ENCODE data around the gene CCDC12. TPM values are rescaled to one million over a fixed set of nuclear protein-coding genes. Genes with fewer than 3 reads are reported as not detected.

Gene CCDC12
- total RNA-seq, 2 donors from 2014 or later = 46.7 to 47.8 TPM

DNA sequence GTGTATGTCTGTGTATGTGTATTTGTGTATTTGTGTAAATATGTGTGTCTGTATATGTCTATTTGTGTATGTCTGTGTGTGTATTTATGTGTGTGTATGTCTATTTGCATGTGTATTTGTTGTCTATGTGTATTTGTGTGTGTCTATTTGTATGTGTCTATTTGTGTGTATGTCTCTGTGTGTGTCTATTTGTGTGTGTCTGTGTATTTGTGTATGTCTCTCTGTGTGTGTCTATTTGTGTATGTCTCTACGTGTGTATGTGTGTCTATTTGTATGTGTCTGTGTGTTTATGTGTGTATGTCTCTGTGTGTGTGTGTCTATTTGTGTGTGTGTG lies 68.6 kb downstream of the CCDC12 start:
- H3K9me3 ChIP-seq (ENCODE audit: control insufficient read depth, low read length) = no peaks in the 10 kb centered on the region
- TF ChIP-seq, protein P1, sequence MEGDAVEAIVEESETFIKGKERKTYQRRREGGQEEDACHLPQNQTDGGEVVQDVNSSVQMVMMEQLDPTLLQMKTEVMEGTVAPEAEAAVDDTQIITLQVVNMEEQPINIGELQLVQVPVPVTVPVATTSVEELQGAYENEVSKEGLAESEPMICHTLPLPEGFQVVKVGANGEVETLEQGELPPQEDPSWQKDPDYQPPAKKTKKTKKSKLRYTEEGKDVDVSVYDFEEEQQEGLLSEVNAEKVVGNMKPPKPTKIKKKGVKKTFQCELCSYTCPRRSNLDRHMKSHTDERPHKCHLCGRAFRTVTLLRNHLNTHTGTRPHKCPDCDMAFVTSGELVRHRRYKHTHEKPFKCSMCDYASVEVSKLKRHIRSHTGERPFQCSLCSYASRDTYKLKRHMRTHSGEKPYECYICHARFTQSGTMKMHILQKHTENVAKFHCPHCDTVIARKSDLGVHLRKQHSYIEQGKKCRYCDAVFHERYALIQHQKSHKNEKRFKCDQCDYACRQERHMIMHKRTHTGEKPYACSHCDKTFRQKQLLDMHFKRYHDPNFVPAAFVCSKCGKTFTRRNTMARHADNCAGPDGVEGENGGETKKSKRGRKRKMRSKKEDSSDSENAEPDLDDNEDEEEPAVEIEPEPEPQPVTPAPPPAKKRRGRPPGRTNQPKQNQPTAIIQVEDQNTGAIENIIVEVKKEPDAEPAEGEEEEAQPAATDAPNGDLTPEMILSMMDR (conservative IDR thresholded peaks at IDR 0.05) = no peak
- WGBS, 2 experiments (ENCODE audit: insufficient coverage in 1 of 2, insufficient read length in 1 of 2) = 73% methylated on average over 1 of the region's 1 CpG; no CpG with 5 or more reads in 1 of the 2 experiments
- no peak overlapping the region for H3K9ac ChIP-seq (ENCODE audit: extremely low read depth, low read length, poor library complexity, severe bottlenecking)
- H3K27ac Mint-ChIP-seq = no peak overlapping the region
- H3K27ac ChIP-seq (ENCODE audit: low read depth, low read length) = no peak overlapping the region
- no peaks in the 10 kb centered on the region for H3K36me3 ChIP-seq (ENCODE audit: control insufficient read depth, insufficient read depth, low read length)
- H3K27me3 Mint-ChIP-seq (ENCODE audit: insufficient read depth) = no peaks in the 10 kb centered on the region
- no peaks in the 10 kb centered on the region for H3K4me1 Mint-ChIP-seq
- H3K27me3 ChIP-seq (ENCODE audit: control insufficient read depth, insufficient read depth, low read length, poor library complexity, severe bottlenecking) = no peaks in the 10 kb centered on the region
- no peaks in the 10 kb centered on the region for H3K9me3 Mint-ChIP-seq
- DNase-seq = no peak
- H3K4me3 Mint-ChIP-seq = no peak overlapping the region
- H3K4me1 ChIP-seq (ENCODE audit: control insufficient read depth, insufficient read depth, low read length) = no peaks in the 10 kb centered on the region
- no peak overlapping the region for H3K4me3 ChIP-seq (ENCODE audit: low read length)
- H3K36me3 Mint-ChIP-seq (ENCODE audit: low read depth) = no peaks in the 10 kb centered on the region

DNA sequence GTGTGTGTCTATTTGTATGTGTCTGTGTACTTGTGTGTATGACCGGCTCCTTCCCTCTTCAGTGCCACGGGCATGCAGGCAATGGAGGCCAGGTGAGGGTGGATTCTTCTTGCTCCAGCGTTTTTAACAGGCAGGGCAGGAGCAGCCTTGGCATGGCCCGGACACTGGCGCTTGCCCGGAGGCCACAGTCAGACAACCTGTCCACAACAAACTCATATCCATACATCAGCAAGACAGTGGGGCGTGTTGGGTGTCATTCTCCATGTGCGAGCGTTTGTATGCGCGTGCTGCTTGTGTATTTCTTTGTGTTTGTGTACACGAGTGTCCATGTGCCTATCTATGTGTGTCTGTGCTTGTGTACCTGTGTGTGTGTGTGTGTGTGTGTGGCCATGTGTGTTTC lies 69.3 kb downstream of the CCDC12 start:
- 83 to 100% methylated on average over 1 to 12 of the region's 12 CpGs for WGBS, 2 experiments (ENCODE audit: insufficient coverage in 1 of 2, insufficient read length in 1 of 2)
- Histone ChIP-seq H3K9ac (ENCODE audit: extremely low read depth, low read length, poor library complexity, severe bottlenecking) (no peak overlapping the region), H3K4me1 (ENCODE audit: control insufficient read depth, insufficient read depth, low read length) (no peaks in the 10 kb centered on the region), H3K27me3 (ENCODE audit: control insufficient read depth, insufficient read depth, low read length, poor library complexity, severe bottlenecking) (no peaks in the 10 kb centered on the region), H3K4me3 (ENCODE audit: low read length) (no peak overlapping the region), H3K9me3 (ENCODE audit: control insufficient read depth, low read length) (no peaks in the 10 kb centered on the region), H3K27ac (ENCODE audit: low read depth, low read length) (no peak overlapping the region), H3K36me3 (ENCODE audit: control insufficient read depth, insufficient read depth, low read length) (no peaks in the 10 kb centered on the region)
- Mint-ChIP-seq H3K27ac (no peak overlapping the region), H3K36me3 (ENCODE audit: low read depth) (no peaks in the 10 kb centered on the region), H3K4me3 (no peak overlapping the region), H3K4me1 (no peaks in the 10 kb centered on the region), H3K27me3 (ENCODE audit: insufficient read depth) (no peaks in the 10 kb centered on the region), H3K9me3 (no peaks in the 10 kb centered on the region)
- TF ChIP-seq, protein P1 (conservative IDR thresholded peaks at IDR 0.05) = no peak
- DNase-seq = no peak

DNA sequence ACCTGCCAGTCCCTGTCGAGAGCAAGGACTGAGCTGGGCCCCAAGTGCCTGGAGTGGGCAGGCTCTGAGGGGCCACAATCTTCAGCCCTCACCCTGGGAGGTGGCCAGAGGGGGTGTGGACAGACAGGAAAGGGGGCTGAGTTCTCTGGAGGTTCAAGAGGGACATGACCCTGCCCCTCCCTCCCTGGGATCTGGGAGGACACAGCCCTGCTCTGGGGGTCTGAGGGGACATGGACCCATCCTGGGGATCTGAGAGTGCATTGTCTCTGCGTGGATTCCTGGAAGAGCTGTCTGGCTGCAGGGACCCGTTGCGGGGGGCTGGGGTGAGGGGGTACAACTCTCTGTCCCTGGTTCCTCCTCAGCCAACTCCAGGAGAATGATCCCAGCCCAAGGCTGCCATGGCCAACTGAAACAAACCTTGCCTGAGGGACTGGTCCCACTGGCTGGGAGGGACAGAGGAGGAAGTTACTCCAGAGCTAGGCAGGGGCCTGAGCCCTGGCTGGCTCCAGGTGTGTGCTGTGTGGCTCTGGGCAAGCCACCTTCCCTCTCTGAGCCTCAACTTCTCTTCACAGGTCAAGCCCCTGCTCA lies 70.0 kb downstream of the CCDC12 start:
- Mint-ChIP-seq H3K27ac (no peak overlapping the region), H3K4me3 (no peak overlapping the region), H3K4me1 (no peaks in the 10 kb centered on the region), H3K36me3 (ENCODE audit: low read depth) (no peaks in the 10 kb centered on the region), H3K27me3 (ENCODE audit: insufficient read depth) (no peaks in the 10 kb centered on the region), H3K9me3 (no peaks in the 10 kb centered on the region)
- no peak overlapping the region for H3K9ac ChIP-seq (ENCODE audit: extremely low read depth, low read length, poor library complexity, severe bottlenecking)
- H3K36me3 ChIP-seq (ENCODE audit: control insufficient read depth, insufficient read depth, low read length) = no peaks in the 10 kb centered on the region
- no peaks in the 10 kb centered on the region for H3K4me1 ChIP-seq (ENCODE audit: control insufficient read depth, insufficient read depth, low read length)
- DNase-seq = no peak
- TF ChIP-seq, protein P1 (conservative IDR thresholded peaks at IDR 0.05) = no peak
- H3K9me3 ChIP-seq (ENCODE audit: control insufficient read depth, low read length) = no peaks in the 10 kb centered on the region
- no peaks in the 10 kb centered on the region for H3K27me3 ChIP-seq (ENCODE audit: control insufficient read depth, insufficient read depth, low read length, poor library complexity, severe bottlenecking)
- no peak overlapping the region for H3K4me3 ChIP-seq (ENCODE audit: low read length)
- WGBS, 2 experiments (ENCODE audit: insufficient coverage in 1 of 2, insufficient read length in 1 of 2) = 85 to 86% methylated on average over 3 to 4 of the region's 4 CpGs
- no peak overlapping the region for H3K27ac ChIP-seq (ENCODE audit: low read depth, low read length)
